Nephron (organoid): Measurements from ENCODE around the gene PLCB4.

Experiments used
- H3K27ac Mint-ChIP-seq, 3 experiments: 2 replicates each; pipeline ENCODE4 v1.8.0; 2020; ENCODE audit warnings: mixed read lengths in 3 of 3, mild to moderate bottlenecking in 2 of 3, moderate library complexity in 1 of 3
- H3K27me3 Mint-ChIP-seq: 2 replicates; pipeline ENCODE4 v1.8.0; 2021; ENCODE audit warnings: low read depth, mild to moderate bottlenecking, moderate library complexity, mixed read lengths
- H3K36me3 Mint-ChIP-seq: 2 replicates; pipeline ENCODE4 v1.8.0; 2020; ENCODE audit warnings: low read depth, mixed read lengths
- H3K4me1 Mint-ChIP-seq: 2 replicates; pipeline ENCODE4 v1.8.0; 2020; ENCODE audit warnings: mixed read lengths
- H3K4me3 Mint-ChIP-seq, 3 experiments: 2 replicates each; pipeline ENCODE4 v1.8.0; 2020; ENCODE audit warnings: mild to moderate bottlenecking in 3 of 3, mixed read lengths in 3 of 3, moderate library complexity in 2 of 3
- H3K9me3 Mint-ChIP-seq: 2 replicates; pipeline ENCODE4 v1.8.0; 2020; ENCODE audit warnings: mixed read lengths
- TF ChIP-seq, protein P1 (sequence below), 3 experiments: fragments of 200-600 bp; sonication (generic); IDR thresholded peaks; one replicate each; pipeline ENCODE4 v1.5.0; 2021; ENCODE audit warnings: antibody characterized with exemption in 3 of 3; ENCODE audit not compliant: unreplicated experiment in 3 of 3

The PLCB4 gene

DNA sequence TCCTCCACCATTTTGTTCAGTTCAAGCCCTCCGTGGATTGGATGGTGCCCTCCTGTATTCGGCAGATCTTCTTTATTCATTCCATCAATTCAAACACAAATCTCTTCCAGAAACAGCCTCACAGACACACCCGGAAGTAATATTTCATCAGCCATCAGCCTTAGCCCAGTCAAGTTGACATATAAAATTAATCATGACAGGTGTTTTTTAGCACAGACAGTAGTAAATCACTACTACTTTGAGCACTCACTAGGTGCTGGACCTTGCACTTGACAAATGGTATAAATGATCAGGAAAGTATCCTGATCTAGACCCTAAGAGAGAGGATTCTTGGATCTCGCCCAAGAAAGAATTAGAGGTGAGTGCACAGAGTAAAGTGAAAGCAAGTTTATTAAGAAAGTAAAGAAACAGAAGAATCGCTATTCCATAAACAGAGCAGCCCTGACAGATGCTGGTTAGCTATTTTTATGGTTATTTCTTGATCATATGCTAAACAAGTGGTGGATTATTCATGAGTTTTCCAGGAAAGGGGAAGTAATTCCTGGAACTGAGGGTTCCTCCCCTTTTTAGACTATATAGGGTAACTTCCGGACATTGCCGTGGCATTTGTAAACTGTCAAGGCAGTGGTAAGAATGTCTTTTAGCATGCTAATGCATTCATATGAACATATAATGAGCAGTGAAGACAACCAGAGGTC, 250.9 kb downstream of the PLCB4 start:
- TF ChIP-seq, protein P1, sequence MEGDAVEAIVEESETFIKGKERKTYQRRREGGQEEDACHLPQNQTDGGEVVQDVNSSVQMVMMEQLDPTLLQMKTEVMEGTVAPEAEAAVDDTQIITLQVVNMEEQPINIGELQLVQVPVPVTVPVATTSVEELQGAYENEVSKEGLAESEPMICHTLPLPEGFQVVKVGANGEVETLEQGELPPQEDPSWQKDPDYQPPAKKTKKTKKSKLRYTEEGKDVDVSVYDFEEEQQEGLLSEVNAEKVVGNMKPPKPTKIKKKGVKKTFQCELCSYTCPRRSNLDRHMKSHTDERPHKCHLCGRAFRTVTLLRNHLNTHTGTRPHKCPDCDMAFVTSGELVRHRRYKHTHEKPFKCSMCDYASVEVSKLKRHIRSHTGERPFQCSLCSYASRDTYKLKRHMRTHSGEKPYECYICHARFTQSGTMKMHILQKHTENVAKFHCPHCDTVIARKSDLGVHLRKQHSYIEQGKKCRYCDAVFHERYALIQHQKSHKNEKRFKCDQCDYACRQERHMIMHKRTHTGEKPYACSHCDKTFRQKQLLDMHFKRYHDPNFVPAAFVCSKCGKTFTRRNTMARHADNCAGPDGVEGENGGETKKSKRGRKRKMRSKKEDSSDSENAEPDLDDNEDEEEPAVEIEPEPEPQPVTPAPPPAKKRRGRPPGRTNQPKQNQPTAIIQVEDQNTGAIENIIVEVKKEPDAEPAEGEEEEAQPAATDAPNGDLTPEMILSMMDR (IDR thresholded peaks at IDR 0.05; ENCODE audit: unreplicated experiment in 3 of 3) = no peak
- Mint-ChIP-seq H3K4me1 (peaks cover 13% of the 10 kb centered on the region), H3K4me3 (no peak overlapping the region), H3K9me3 (no peaks in the 10 kb centered on the region), H3K27me3 (no peaks in the 10 kb centered on the region), H3K27ac (peak overlapping the region in 1 of 3 experiments; percentile 21), H3K36me3 (peaks cover 3% of the 10 kb centered on the region)

DNA sequence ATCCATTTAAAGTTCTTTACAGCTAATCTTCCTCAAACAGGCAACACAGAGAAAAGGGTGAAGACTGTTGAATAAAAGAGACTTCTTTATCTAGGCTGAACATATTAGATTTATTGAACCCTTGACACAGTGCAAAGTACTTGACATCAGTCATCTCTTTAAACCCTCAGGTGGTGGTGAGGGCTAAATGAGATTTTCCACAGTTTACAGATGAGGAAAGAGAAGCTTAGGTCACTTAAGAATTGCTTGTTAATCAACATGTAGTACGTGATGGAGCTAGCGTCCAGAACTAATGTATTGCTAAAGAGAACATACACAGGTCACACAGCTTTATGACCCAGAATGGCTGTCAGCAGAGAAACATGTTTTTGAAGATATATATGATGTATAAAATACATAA, 252.1 kb downstream of the PLCB4 start:
- H3K4me1 Mint-ChIP-seq = peaks cover 18% of the 10 kb centered on the region
- H3K27me3 Mint-ChIP-seq = no peaks in the 10 kb centered on the region
- no peak overlapping the region for H3K27ac Mint-ChIP-seq
- no peaks in the 10 kb centered on the region for H3K9me3 Mint-ChIP-seq
- TF ChIP-seq, protein P1 (IDR thresholded peaks at IDR 0.05; ENCODE audit: unreplicated experiment in 3 of 3) = no peak
- no peak overlapping the region for H3K4me3 Mint-ChIP-seq
- H3K36me3 Mint-ChIP-seq = peaks cover 3% of the 10 kb centered on the region

DNA sequence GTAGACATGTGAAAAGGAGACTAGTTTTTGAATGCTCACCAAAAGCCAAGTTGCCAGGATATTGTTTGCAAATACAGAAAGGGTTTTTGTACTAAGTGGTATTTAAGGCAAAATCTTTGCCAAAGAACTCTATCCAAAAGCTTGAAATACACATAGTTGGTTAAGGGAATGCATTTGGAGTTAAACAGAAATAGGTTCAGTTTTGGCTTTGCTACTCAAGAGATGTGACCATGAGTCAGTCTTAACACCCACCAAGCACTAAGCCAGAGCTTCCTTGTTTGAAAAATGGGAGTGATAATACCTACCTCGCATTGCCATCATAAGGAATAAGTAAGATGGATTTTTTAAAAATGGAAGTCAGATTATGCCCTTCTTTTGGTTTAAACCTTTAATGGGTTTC, 253.8 kb downstream of the PLCB4 start:
- H3K27ac Mint-ChIP-seq = no peak overlapping the region
- TF ChIP-seq, protein P1 (IDR thresholded peaks at IDR 0.05; ENCODE audit: unreplicated experiment in 3 of 3) = no peak
- no peak overlapping the region for H3K4me3 Mint-ChIP-seq
- no peaks in the 10 kb centered on the region for H3K36me3 Mint-ChIP-seq
- H3K9me3 Mint-ChIP-seq = no peaks in the 10 kb centered on the region
- peaks cover 5% of the 10 kb centered on the region for H3K27me3 Mint-ChIP-seq
- H3K4me1 Mint-ChIP-seq = peaks cover 18% of the 10 kb centered on the region

DNA sequence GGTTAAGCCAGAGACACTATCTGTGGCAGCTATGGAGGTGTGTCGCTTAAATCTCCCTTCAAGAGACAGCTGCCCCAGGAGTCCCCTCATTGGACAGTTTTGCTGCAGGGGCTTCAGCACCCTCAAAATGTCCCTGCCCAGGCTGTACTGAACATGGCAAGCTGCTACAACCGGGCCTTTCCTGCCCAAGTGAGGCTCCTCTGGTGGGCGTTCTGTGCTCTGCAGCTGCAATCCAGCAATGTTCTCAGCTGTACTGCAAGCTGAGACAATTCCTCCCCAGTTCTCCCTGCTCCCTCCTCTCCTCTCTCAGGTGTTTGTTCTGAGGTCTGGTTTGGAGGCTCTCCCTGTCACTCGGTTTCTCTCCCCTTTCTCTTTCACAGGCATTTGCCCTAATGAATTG, 254.7 kb downstream of the PLCB4 start:
- Mint-ChIP-seq H3K4me1 (peaks cover 18% of the 10 kb centered on the region), H3K27me3 (peaks cover 5% of the 10 kb centered on the region)

DNA sequence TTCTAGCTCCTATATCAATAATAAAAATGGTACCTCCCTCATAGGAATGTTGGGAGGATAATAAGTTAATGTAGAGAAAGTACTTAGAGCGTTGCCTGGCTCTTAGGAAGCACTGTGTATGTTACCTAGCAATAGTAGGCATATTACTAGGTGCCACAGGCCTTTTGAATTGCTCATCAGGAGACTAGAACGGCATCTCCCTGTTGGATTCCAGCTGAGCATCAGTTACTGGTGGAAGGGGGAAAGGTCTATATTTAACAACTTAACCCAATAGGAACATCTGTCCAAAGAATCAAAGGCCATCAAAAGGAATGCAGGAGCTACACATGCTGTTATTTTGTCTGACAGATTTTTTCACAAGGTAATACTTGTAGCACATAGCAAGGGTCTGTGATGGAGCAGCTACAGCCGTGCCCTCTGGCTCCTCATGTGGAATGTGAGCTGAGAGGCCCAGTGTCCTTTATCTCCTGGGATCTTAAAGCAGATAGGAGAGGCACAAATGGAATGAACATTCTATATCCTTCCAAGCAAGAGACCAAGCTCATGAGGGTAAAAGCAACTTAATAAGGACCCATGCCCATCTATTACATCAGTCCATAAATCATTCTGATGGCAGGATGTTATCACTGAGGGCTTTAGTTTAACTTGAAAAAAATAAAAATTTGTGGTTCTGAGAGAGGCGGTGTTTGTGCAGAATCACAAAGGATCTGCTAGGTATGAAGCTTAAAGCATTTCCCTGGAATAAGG, 260.6 kb downstream of the PLCB4 start:
- TF ChIP-seq, protein P1 (IDR thresholded peaks at IDR 0.05; ENCODE audit: unreplicated experiment in 3 of 3) = no peak
- no peak overlapping the region for H3K4me3 Mint-ChIP-seq
- H3K27me3 Mint-ChIP-seq = peaks cover 5% of the 10 kb centered on the region
- peaks cover 5% of the 10 kb centered on the region for H3K4me1 Mint-ChIP-seq
- no peak overlapping the region for H3K27ac Mint-ChIP-seq
- no peaks in the 10 kb centered on the region for H3K9me3 Mint-ChIP-seq
- no peaks in the 10 kb centered on the region for H3K36me3 Mint-ChIP-seq

More for the DNA sequence above, 254.7 kb downstream of the PLCB4 start:
- no peak overlapping the region for H3K4me3 Mint-ChIP-seq
- TF ChIP-seq, protein P1 (IDR thresholded peaks at IDR 0.05; ENCODE audit: unreplicated experiment in 3 of 3) = peak; percentile 18 to 34 (median 29)
- H3K9me3 Mint-ChIP-seq = no peaks in the 10 kb centered on the region
- H3K36me3 Mint-ChIP-seq = no peaks in the 10 kb centered on the region
- no peak overlapping the region for H3K27ac Mint-ChIP-seq
